ENCODE results near the gene USP2. TPM values are rescaled to one million over a fixed set of nuclear protein-coding genes. Genes with fewer than 3 reads are reported as not detected.

Gene USP2
- total and polyA plus RNA-seq, 7 donors = 49.0 to 210 (median 76.4) TPM

DNA sequence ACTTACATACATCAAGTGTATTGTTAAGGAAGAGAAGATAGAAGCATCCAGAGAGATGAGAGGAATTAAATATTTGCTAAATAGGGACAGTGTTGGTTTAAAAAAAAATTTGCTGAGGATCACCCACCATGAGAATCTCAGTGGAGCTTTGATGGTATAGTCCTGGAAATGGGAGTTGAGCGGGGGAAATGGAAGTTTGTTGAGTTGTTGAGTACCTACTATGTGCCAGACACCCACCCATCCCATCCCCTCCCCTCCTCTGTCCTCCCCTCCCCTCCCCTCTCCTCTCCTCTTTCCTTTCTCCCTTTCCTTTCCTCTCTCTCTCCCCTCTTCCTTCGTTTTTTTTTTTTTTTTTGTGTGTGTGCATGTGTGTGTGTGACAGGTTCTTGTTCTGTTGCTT is 30.3 kb downstream of the USP2 start:
- intact Hi-C loops (cut with DNase I) = loop anchor here in 1 of 2 donors (10.0 kb wide), 1 partner anchor 124 kb away; no protein-coding TSS in a partner anchor
- ATAC-seq = no peak

DNA sequence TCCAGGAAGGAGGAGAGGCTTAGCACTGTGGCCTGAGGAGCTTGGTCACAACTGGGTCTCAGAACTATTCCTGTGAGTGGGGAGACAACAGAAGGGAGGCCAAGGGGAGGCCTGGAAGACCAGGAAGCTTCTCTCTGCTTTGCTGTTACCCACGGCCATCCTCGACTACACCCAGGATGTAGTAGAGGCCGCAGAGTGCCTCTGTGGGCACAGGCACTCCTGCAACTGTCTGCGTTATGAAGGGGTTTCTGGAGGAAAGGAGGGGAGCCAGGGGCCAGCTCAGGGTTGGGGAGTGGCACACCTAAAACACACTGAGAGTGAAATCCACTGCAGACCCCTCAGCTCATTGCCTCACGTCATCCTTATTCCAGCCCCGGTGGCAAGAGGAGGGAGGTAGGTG is 31.2 kb downstream of the USP2 start:
- ATAC-seq (no peak), DNase-seq (no peak)
- Histone ChIP-seq H3K4me3 (no peak overlapping the region), H3K36me3 (ENCODE audit: insufficient read depth in 1 of 2, low read depth in 1 of 2) (peaks cover 0 to 10% of the 10 kb centered on the region in 2 donors), H3K4me1 (no peaks in the 10 kb centered on the region), H3K9me3 (no peaks in the 10 kb centered on the region), H3K27ac (no peak overlapping the region), H3K27me3 (ENCODE audit: insufficient read depth in 3 of 3, low read length in 2 of 3) (no peaks in the 10 kb centered on the region)
- WGBS, 3 donors = 80 to 90% (median 86%) methylated on average over 6 of the region's 6 CpGs
- intact Hi-C loops (cut with DNase I) = loop anchor here in 1 of 2 donors (10.0 kb wide), 1 partner anchor 124 kb away; no protein-coding TSS in a partner anchor
- TF ChIP-seq, protein P1, sequence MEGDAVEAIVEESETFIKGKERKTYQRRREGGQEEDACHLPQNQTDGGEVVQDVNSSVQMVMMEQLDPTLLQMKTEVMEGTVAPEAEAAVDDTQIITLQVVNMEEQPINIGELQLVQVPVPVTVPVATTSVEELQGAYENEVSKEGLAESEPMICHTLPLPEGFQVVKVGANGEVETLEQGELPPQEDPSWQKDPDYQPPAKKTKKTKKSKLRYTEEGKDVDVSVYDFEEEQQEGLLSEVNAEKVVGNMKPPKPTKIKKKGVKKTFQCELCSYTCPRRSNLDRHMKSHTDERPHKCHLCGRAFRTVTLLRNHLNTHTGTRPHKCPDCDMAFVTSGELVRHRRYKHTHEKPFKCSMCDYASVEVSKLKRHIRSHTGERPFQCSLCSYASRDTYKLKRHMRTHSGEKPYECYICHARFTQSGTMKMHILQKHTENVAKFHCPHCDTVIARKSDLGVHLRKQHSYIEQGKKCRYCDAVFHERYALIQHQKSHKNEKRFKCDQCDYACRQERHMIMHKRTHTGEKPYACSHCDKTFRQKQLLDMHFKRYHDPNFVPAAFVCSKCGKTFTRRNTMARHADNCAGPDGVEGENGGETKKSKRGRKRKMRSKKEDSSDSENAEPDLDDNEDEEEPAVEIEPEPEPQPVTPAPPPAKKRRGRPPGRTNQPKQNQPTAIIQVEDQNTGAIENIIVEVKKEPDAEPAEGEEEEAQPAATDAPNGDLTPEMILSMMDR (IDR thresholded peaks at IDR 0.05) = no peak

More for the DNA sequence above, 30.3 kb downstream of the USP2 start:
- peaks cover 0 to 20% of the 10 kb centered on the region in 2 donors for H3K36me3 ChIP-seq (ENCODE audit: insufficient read depth in 1 of 2, low read depth in 1 of 2)
- no peaks in the 10 kb centered on the region for H3K27me3 ChIP-seq (ENCODE audit: insufficient read depth in 3 of 3, low read length in 2 of 3)
- WGBS, 3 donors = 63 to 100% (median 100%) methylated on average over 1 to 2 of the region's 2 CpGs
- DNase-seq = no peak
- H3K4me1 ChIP-seq = peaks cover 6% of the 10 kb centered on the region
- TF ChIP-seq, protein P1 (IDR thresholded peaks at IDR 0.05) = no peak
- no peaks in the 10 kb centered on the region for H3K9me3 ChIP-seq
- no peak overlapping the region for H3K27ac ChIP-seq
- H3K4me3 ChIP-seq = no peak overlapping the region

DNA sequence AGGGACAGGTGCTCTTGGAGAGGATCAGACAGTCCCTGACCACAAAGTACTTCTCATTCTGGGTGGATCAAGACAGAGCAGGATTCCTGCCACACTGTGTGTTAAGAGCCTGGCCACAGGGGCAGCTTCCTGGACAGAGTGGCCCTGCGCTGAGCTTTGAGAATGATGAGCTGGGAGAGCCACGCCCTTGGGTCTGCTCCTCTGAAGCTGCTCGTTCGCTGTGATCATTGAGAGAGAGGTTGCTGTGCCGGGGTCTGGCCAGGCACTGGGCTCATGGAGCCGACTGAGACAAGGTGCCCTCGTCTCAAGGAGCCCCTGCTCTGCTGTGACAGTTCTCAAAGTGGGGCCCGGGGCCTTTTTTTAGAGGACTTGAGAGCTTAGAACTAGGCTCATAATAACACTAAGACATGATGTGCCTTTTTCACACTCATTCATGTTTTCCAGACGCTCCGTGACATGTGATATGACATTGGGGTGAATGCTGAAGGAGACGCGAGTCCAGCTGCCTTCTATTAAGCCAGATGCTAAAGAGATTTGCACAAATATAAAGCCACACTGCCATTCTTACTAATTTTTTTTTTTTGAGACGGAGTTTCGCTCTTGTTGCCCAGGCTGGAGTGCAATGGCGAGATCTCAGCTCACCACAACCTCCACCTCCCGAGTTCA is 33.4 kb downstream of the USP2 start:
- Histone ChIP-seq H3K27me3 (ENCODE audit: insufficient read depth in 3 of 3, low read length in 2 of 3) (no peaks in the 10 kb centered on the region), H3K4me3 (no peak overlapping the region), H3K4me1 (no peaks in the 10 kb centered on the region), H3K36me3 (ENCODE audit: insufficient read depth in 1 of 2, low read depth in 1 of 2) (no peaks in the 10 kb centered on the region), H3K9me3 (no peaks in the 10 kb centered on the region), H3K27ac (peak overlapping the region; percentile 42)
- intact Hi-C loops (cut with DNase I) = no loop called here
- TF ChIP-seq, protein P1 (IDR thresholded peaks at IDR 0.05) = no peak
- ATAC-seq = peak in 3 of 4 donors; percentile 4 to 33 (median 14)
- no peak for DNase-seq
- 38 to 70% (median 38%) methylated on average over 16 of the region's 16 CpGs for WGBS, 3 donors

DNA sequence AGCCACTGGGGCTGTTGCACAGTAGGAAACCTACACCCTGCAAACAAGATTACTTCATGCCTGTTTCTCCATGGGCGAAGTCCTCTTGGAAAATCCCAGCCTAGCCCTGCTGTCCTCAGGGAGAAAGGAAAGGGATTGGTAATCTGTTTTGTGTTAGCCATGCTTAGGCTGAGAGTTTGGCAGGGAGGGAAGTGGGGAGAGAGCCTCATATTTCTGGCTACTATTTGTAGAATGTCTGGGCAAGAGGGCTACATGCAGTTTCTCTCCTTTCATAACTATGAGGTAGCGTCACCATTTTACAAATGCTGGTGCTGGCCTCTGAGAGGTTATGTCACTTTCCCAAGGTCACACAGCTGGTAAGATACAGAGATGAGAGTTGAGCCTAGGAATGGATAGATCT is 34.2 kb downstream of the USP2 start:
- ATAC-seq (peak in 3 of 4 donors; percentile 9 to 18 (median 17)), DNase-seq (no peak)
- intact Hi-C loops (cut with DNase I) = no loop called here
- Histone ChIP-seq H3K36me3 (ENCODE audit: insufficient read depth in 1 of 2, low read depth in 1 of 2) (no peaks in the 10 kb centered on the region), H3K4me3 (no peak overlapping the region), H3K4me1 (no peaks in the 10 kb centered on the region), H3K9me3 (no peaks in the 10 kb centered on the region), H3K27ac (no peak overlapping the region), H3K27me3 (ENCODE audit: insufficient read depth in 3 of 3, low read length in 2 of 3) (no peaks in the 10 kb centered on the region)
- TF ChIP-seq, protein P1 (IDR thresholded peaks at IDR 0.05) = no peak
- WGBS, 3 donors = 56 to 92% (median 65%) methylated on average over 2 of the region's 2 CpGs
